ENCODE data around the gene CCDC33.

Gene CCDC33

DNA sequence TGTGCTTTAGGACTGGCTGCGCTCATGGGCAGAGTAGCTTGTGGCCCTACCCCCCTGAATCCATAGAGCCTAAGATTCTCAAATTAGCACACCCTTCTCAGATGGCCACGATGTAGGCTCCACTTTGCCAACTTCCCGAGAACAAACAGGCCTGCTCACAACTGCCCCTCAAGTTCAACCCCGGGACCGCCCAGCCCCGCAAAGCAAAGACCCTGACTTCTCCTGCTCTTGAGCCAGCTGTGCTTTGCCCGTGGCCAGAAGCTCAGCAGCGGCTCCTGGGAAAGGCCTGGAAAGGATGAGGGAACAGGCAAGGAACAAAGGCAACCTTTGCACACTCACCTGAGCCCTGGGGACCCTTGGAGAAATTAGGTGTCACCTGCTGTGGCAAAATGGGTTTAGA, 99.3 kb downstream of the CCDC33 start:
- no peak for ATAC-seq
- no peak for TF ChIP-seq TOX (CRISPR knock-in tag; IDR thresholded peaks at IDR 0.05; ENCODE audit: borderline replicate concordance)
- TF ChIP-seq POU6F1 (CRISPR knock-in tag; IDR thresholded peaks at IDR 0.05; ENCODE audit: borderline replicate concordance, low read depth): no peak
- TF ChIP-seq ARNTL (CRISPR knock-in tag; IDR thresholded peaks at IDR 0.05; ENCODE audit: borderline replicate concordance, low read depth): no peak
- no peak for TF ChIP-seq OSR1 (CRISPR knock-in tag; IDR thresholded peaks at IDR 0.05)
- TF ChIP-seq ZC3H10 (CRISPR knock-in tag; IDR thresholded peaks at IDR 0.05): no peak
- TF ChIP-seq ZNF565 (CRISPR knock-in tag; conservative IDR thresholded peaks at IDR 0.05; ENCODE audit: low read depth): no peak
- TF ChIP-seq ZFP3 (CRISPR knock-in tag; IDR thresholded peaks at IDR 0.05): no peak
- TF ChIP-seq TCF4 (CRISPR knock-in tag; IDR thresholded peaks at IDR 0.05; ENCODE audit: borderline replicate concordance): no peak
- TF ChIP-seq ZNF70 (CRISPR knock-in tag; IDR thresholded peaks at IDR 0.05): no peak

DNA sequence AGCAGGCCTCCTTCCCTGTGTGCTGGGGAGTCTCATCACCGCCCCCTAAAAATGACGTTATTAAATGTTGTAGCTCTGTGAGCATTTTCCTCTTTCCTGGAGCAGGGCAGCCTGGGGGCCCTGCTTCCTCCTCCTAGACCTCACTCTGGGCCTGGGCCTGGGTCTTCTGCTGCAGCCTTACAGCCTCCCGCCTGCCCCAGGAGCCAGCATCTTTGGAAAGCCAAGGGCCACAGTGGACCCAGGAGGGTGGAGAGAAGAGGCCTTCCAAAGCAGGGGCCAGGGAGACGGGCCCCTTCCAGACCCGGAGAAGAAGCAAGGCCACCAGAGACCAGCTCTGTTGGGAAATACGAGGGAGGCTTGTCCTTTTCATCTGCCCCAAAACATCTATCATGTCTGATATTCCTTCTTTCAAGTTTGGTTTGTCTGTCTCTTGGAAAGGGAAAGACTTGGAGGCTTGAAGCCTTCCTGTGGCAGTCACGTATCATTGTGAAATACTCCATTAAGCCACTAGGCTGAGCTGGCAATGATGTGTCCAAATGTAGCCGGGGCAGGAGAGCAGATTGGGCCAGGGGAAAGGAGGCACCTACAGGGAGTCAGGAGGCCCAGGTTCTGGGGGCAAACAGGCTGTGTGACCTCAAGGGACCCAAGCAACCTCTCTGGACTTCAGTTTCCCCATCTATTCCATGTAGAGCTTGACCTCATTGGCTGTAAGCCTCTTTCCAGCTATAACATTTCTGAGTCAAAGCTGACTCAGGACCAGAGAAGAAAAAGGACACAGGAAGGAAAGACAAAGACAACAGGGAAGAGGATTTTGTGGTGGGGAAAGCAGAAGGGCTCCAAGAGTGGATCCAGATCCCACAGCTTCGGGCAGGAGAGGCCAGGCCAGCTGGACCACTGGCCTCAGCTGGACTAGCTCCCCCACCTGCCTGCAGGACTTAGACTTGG, 100.2 kb downstream of the CCDC33 start:
- no peak for ATAC-seq
- TF ChIP-seq RARB (CRISPR knock-in tag; IDR thresholded peaks at IDR 0.05) (no peak), BACH2 (CRISPR knock-in tag; IDR thresholded peaks at IDR 0.05; ENCODE audit: borderline replicate concordance) (no peak), ISL1 (CRISPR knock-in tag; IDR thresholded peaks at IDR 0.05) (no peak), ZNF70 (CRISPR knock-in tag; IDR thresholded peaks at IDR 0.05) (no peak), POU6F1 (CRISPR knock-in tag; IDR thresholded peaks at IDR 0.05; ENCODE audit: borderline replicate concordance, low read depth) (no peak), ZFP30 (CRISPR knock-in tag; IDR thresholded peaks at IDR 0.05) (no peak), PPARA (CRISPR knock-in tag; IDR thresholded peaks at IDR 0.05; ENCODE audit: borderline replicate concordance) (no peak), TCF4 (CRISPR knock-in tag; IDR thresholded peaks at IDR 0.05; ENCODE audit: borderline replicate concordance) (no peak), TOX (CRISPR knock-in tag; IDR thresholded peaks at IDR 0.05; ENCODE audit: borderline replicate concordance) (no peak), ZNF565 (CRISPR knock-in tag; conservative IDR thresholded peaks at IDR 0.05; ENCODE audit: low read depth) (no peak), ZC3H10 (CRISPR knock-in tag; IDR thresholded peaks at IDR 0.05) (no peak), CREB5 (CRISPR knock-in tag; IDR thresholded peaks at IDR 0.05; ENCODE audit: low read depth) (no peak), SNAI2 (CRISPR knock-in tag; IDR thresholded peaks at IDR 0.05) (no peak), ARNTL (CRISPR knock-in tag; IDR thresholded peaks at IDR 0.05; ENCODE audit: borderline replicate concordance, low read depth) (no peak), ZFP3 (CRISPR knock-in tag; IDR thresholded peaks at IDR 0.05) (no peak), CSRNP3 (CRISPR knock-in tag; IDR thresholded peaks at IDR 0.05) (no peak)

DNA sequence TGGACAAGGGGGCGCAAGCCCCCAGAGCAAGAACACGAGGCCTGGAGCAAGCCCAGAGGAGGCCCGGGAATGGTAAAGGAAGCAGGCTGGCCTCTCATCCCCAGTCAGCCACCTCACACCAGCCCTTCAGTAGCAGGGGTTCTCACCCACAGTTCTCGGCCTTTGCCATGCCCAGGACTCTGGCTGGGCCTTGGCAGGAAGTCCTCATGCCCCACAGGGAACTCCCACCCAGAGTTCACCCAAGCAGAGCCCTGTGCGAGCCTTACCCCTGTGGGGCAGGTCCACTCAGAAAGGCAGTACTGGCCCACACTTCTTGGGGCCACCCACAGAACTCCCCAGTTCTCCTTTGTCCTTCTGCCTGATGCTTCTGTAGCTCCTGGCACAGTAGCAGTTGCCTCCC, 101.0 kb downstream of the CCDC33 start:
- ATAC-seq: no peak
- TF ChIP-seq CREB5 (CRISPR knock-in tag; IDR thresholded peaks at IDR 0.05; ENCODE audit: low read depth): no peak
- no peak for TF ChIP-seq OSR1 (CRISPR knock-in tag; IDR thresholded peaks at IDR 0.05)
- TF ChIP-seq SNAI2 (CRISPR knock-in tag; IDR thresholded peaks at IDR 0.05): no peak
- TF ChIP-seq CSRNP3 (CRISPR knock-in tag; IDR thresholded peaks at IDR 0.05): no peak
- TF ChIP-seq GLIS3 (CRISPR knock-in tag; IDR thresholded peaks at IDR 0.05): no peak
- no peak for TF ChIP-seq RARB (CRISPR knock-in tag; IDR thresholded peaks at IDR 0.05)
- TF ChIP-seq, protein P1, sequence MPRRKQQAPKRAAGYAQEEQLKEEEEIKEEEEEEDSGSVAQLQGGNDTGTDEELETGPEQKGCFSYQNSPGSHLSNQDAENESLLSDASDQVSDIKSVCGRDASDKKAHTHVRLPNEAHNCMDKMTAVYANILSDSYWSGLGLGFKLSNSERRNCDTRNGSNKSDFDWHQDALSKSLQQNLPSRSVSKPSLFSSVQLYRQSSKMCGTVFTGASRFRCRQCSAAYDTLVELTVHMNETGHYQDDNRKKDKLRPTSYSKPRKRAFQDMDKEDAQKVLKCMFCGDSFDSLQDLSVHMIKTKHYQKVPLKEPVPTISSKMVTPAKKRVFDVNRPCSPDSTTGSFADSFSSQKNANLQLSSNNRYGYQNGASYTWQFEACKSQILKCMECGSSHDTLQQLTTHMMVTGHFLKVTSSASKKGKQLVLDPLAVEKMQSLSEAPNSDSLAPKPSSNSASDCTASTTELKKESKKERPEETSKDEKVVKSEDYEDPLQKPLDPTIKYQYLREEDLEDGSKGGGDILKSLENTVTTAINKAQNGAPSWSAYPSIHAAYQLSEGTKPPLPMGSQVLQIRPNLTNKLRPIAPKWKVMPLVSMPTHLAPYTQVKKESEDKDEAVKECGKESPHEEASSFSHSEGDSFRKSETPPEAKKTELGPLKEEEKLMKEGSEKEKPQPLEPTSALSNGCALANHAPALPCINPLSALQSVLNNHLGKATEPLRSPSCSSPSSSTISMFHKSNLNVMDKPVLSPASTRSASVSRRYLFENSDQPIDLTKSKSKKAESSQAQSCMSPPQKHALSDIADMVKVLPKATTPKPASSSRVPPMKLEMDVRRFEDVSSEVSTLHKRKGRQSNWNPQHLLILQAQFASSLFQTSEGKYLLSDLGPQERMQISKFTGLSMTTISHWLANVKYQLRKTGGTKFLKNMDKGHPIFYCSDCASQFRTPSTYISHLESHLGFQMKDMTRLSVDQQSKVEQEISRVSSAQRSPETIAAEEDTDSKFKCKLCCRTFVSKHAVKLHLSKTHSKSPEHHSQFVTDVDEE (CRISPR knock-in tag; IDR thresholded peaks at IDR 0.05): no peak
- TF ChIP-seq TCF4 (CRISPR knock-in tag; IDR thresholded peaks at IDR 0.05; ENCODE audit: borderline replicate concordance): no peak
- TF ChIP-seq ZNF70 (CRISPR knock-in tag; IDR thresholded peaks at IDR 0.05): no peak
- no peak for TF ChIP-seq ISL1 (CRISPR knock-in tag; IDR thresholded peaks at IDR 0.05)
- no peak for TF ChIP-seq BACH2 (CRISPR knock-in tag; IDR thresholded peaks at IDR 0.05; ENCODE audit: borderline replicate concordance)
- no peak for TF ChIP-seq ESRRG (CRISPR knock-in tag; IDR thresholded peaks at IDR 0.05)
- no peak for TF ChIP-seq PPARA (CRISPR knock-in tag; IDR thresholded peaks at IDR 0.05; ENCODE audit: borderline replicate concordance)
- TF ChIP-seq ZNF565 (CRISPR knock-in tag; conservative IDR thresholded peaks at IDR 0.05; ENCODE audit: low read depth): no peak
- no peak for TF ChIP-seq ARNTL (CRISPR knock-in tag; IDR thresholded peaks at IDR 0.05; ENCODE audit: borderline replicate concordance, low read depth)

Measured in SK-N-SH treated with all-trans-retinoic acid at 6 μM for 48 hours (cell line).